Naive thymus-derived CD8-positive, alpha-beta T cell (primary cell): ENCODE results near the gene NPAS3. TPM values are rescaled to one million over a fixed set of nuclear protein-coding genes. Genes with fewer than 3 reads are reported as not detected.

ENCODE experiments used
- ATAC-seq, 2 donors: fragments of 150-1000 bp; cut with Tn5 transposase in 1 of 2; sonication (Bioruptor Pico), chemical (Tn5 transposase) in 1 of 2; 1 replicate in 1 of 2; 2 replicates in 1 of 2; pipeline ENCODE4 v1.10.0; 2021; ENCODE audit warnings: mild to moderate bottlenecking in 2 of 2, moderate library complexity in 2 of 2
- POLR2A ChIA-PET: fragments of 350-600 bp; sonication (Branson Sonifier 250); formaldehyde crosslinking; loops from one replicate; lab custom pipeline; 2021; ENCODE audit warnings: antibody characterized with exemption; lab: Charles Lee
- DNase-seq, 10 donors: peaks; one replicate each; pipeline versions ENCODE4 v3.0.0 to v3.0.0-alpha.2; 2020 to 2022
- H3K27ac Mint-ChIP-seq, 10 donors: one replicate each; pipeline ENCODE4 v1.8.0; 2020 to 2022; ENCODE audit warnings: mild to moderate bottlenecking in 10 of 10, mixed read lengths in 10 of 10, moderate library complexity in 4 of 10, inconsistent platforms in 1 of 10
- H3K27me3 Mint-ChIP-seq, 5 donors: one replicate each; pipeline ENCODE4 v1.8.0; 2021 to 2022; ENCODE audit warnings: mixed read lengths in 5 of 5
- H3K36me3 Mint-ChIP-seq, 3 donors: one replicate each; pipeline ENCODE4 v1.8.0; 2020 to 2022; ENCODE audit warnings: mixed read lengths in 3 of 3, mild to moderate bottlenecking in 2 of 3, inconsistent platforms in 1 of 3
- H3K4me1 Mint-ChIP-seq, 4 donors: one replicate each; pipeline ENCODE4 v1.8.0; 2021 to 2022; ENCODE audit warnings: mixed read lengths in 4 of 4
- H3K4me3 Mint-ChIP-seq, 10 donors: one replicate each; pipeline ENCODE4 v1.8.0; 2020 to 2022; ENCODE audit warnings: mild to moderate bottlenecking in 10 of 10, mixed read lengths in 10 of 10, moderate library complexity in 6 of 10, inconsistent platforms in 1 of 10
- H3K9me3 Mint-ChIP-seq, 9 donors: one replicate each; pipeline ENCODE4 v1.8.0; 2020 to 2022; ENCODE audit warnings: mixed read lengths in 9 of 9, mild to moderate bottlenecking in 3 of 9, inconsistent platforms in 1 of 9, moderate library complexity in 1 of 9
- polyA plus RNA-seq, 3 donors: library from polyadenylated mRNA; unstranded; fragments of 300-500 nt; fragmentation: Illumina TruSeq; gene quantifications; one replicate each; pipeline ENCODE4 v1.2.3, GENCODE V29; 2021
- total RNA-seq, 8 experiments: library from RNA in 2 of 8; stranded (reverse) in 2 of 8; gene quantifications; one replicate each; pipeline ENCODE4 v1.2.3 and lab custom pipeline; 2021 to 2026

NPAS3 gene
- total and polyA plus RNA-seq, 5 experiments from 2014 or later, result not detected

GRCh38 chr14:33529787-33530757 lies 591.4 kb downstream of the NPAS3 start:
- H3K27ac Mint-ChIP-seq, result no peak overlapping the region
- no peak for DNase-seq
- peaks cover 0 to 5% (median 0%) of the 10 kb centered on the region in 5 donors for H3K27me3 Mint-ChIP-seq
- ATAC-seq, result no peak
- H3K9me3 Mint-ChIP-seq, result peaks cover 0 to 4% (median 0%) of the 10 kb centered on the region in 9 donors
- no peaks in the 10 kb centered on the region for H3K4me1 Mint-ChIP-seq
- no peaks in the 10 kb centered on the region for H3K36me3 Mint-ChIP-seq
- no peak overlapping the region for H3K4me3 Mint-ChIP-seq
- POLR2A ChIA-PET, result no interaction called here

- DNase-seq (no peak), ATAC-seq (no peak)
- Mint-ChIP-seq H3K36me3 (no peaks in the 10 kb centered on the region), H3K27ac (no peak overlapping the region), H3K27me3 (no peaks in the 10 kb centered on the region), H3K4me3 (no peak overlapping the region), H3K4me1 (no peaks in the 10 kb centered on the region), H3K9me3 (peaks cover 0 to 3% (median 0%) of the 10 kb centered on the region in 9 donors)
- POLR2A ChIA-PET, result no interaction called here
Observed at GRCh38 chr14:33532553-33532952, 593.9 kb downstream of the NPAS3 start.

GRCh38 chr14:33534104-33534503 lies 595.4 kb downstream of the NPAS3 start:
- ATAC-seq, result no peak
- Mint-ChIP-seq H3K4me3 (no peak overlapping the region), H3K4me1 (no peaks in the 10 kb centered on the region), H3K9me3 (peaks cover 0 to 3% (median 0%) of the 10 kb centered on the region in 9 donors), H3K36me3 (no peaks in the 10 kb centered on the region), H3K27ac (no peak overlapping the region), H3K27me3 (no peaks in the 10 kb centered on the region)
- POLR2A ChIA-PET, result no interaction called here
- no peak for DNase-seq

GRCh38 chr14:33534632-33535031 lies 596.0 kb downstream of the NPAS3 start:
- H3K27me3 Mint-ChIP-seq, result no peaks in the 10 kb centered on the region
- POLR2A ChIA-PET, result no interaction called here
- ATAC-seq (no peak), DNase-seq (no peak)
- no peak overlapping the region for H3K4me3 Mint-ChIP-seq
- no peaks in the 10 kb centered on the region for H3K4me1 Mint-ChIP-seq
- no peaks in the 10 kb centered on the region for H3K36me3 Mint-ChIP-seq
- no peaks in the 10 kb centered on the region for H3K9me3 Mint-ChIP-seq
- H3K27ac Mint-ChIP-seq, result no peak overlapping the region

GRCh38 chr14:33539918-33540357 lies 601.3 kb downstream of the NPAS3 start:
- Mint-ChIP-seq H3K27ac (no peak overlapping the region), H3K9me3 (peaks cover 0 to 3% (median 0%) of the 10 kb centered on the region in 9 donors), H3K4me1 (no peaks in the 10 kb centered on the region), H3K36me3 (no peaks in the 10 kb centered on the region), H3K27me3 (peaks cover 0 to 10% (median 3%) of the 10 kb centered on the region in 5 donors), H3K4me3 (no peak overlapping the region)
- POLR2A ChIA-PET, result no interaction called here
- DNase-seq, result no peak
- no peak for ATAC-seq

- H3K4me1 Mint-ChIP-seq, result no peaks in the 10 kb centered on the region
- H3K4me3 Mint-ChIP-seq, result no peak overlapping the region
- POLR2A ChIA-PET, result no interaction called here
- H3K27ac Mint-ChIP-seq, result no peak overlapping the region
- ATAC-seq, result no peak
- no peak for DNase-seq
- H3K27me3 Mint-ChIP-seq, result peaks cover 0 to 10% (median 3%) of the 10 kb centered on the region in 5 donors
- H3K36me3 Mint-ChIP-seq, result no peaks in the 10 kb centered on the region
- H3K9me3 Mint-ChIP-seq, result peaks cover 0 to 3% (median 0%) of the 10 kb centered on the region in 9 donors
Observed at GRCh38 chr14:33541171-33541570, 602.5 kb downstream of the NPAS3 start.

GRCh38 chr14:33542338-33543287 lies 603.9 kb downstream of the NPAS3 start:
- DNase-seq, result no peak
- POLR2A ChIA-PET, result no interaction called here
- no peak for ATAC-seq
- no peaks in the 10 kb centered on the region for H3K4me1 Mint-ChIP-seq
- no peak overlapping the region for H3K27ac Mint-ChIP-seq
- no peaks in the 10 kb centered on the region for H3K36me3 Mint-ChIP-seq
- H3K9me3 Mint-ChIP-seq, result peaks cover 0 to 3% (median 0%) of the 10 kb centered on the region in 9 donors
- peaks cover 0 to 10% (median 3%) of the 10 kb centered on the region in 5 donors for H3K27me3 Mint-ChIP-seq
- H3K4me3 Mint-ChIP-seq, result no peak overlapping the region

- no peak overlapping the region for H3K4me3 Mint-ChIP-seq
- no peaks in the 10 kb centered on the region for H3K4me1 Mint-ChIP-seq
- H3K9me3 Mint-ChIP-seq, result peaks cover 0 to 4% (median 0%) of the 10 kb centered on the region in 9 donors
- H3K36me3 Mint-ChIP-seq, result no peaks in the 10 kb centered on the region
- ATAC-seq (no peak), DNase-seq (no peak)
- peaks cover 0 to 10% (median 3%) of the 10 kb centered on the region in 5 donors for H3K27me3 Mint-ChIP-seq
- POLR2A ChIA-PET, result no interaction called here
- H3K27ac Mint-ChIP-seq, result no peak overlapping the region
Observed at GRCh38 chr14:33545696-33546095, 607.0 kb downstream of the NPAS3 start.

- no peak overlapping the region for H3K27ac Mint-ChIP-seq
- peaks cover 0 to 1% (median 0%) of the 10 kb centered on the region in 5 donors for H3K27me3 Mint-ChIP-seq
- no peaks in the 10 kb centered on the region for H3K36me3 Mint-ChIP-seq
- no peaks in the 10 kb centered on the region for H3K4me1 Mint-ChIP-seq
- ATAC-seq (no peak), DNase-seq (no peak)
- no peak overlapping the region for H3K4me3 Mint-ChIP-seq
- H3K9me3 Mint-ChIP-seq, result peaks cover 0 to 4% (median 0%) of the 10 kb centered on the region in 9 donors
- POLR2A ChIA-PET, result no interaction called here
Observed at GRCh38 chr14:33548606-33549005, 609.9 kb downstream of the NPAS3 start.

GRCh38 chr14:33551963-33552362 lies 613.3 kb downstream of the NPAS3 start:
- Mint-ChIP-seq H3K36me3 (no peaks in the 10 kb centered on the region), H3K27ac (no peak overlapping the region), H3K27me3 (peaks cover 0 to 2% (median 0%) of the 10 kb centered on the region in 5 donors), H3K4me1 (no peaks in the 10 kb centered on the region), H3K4me3 (no peak overlapping the region), H3K9me3 (peaks cover 0 to 4% (median 0%) of the 10 kb centered on the region in 9 donors)
- DNase-seq (no peak), ATAC-seq (no peak)
- POLR2A ChIA-PET, result no interaction called here

GRCh38 chr14:33553706-33554278 lies 615.1 kb downstream of the NPAS3 start:
- POLR2A ChIA-PET, result no interaction called here
- ATAC-seq (no peak), DNase-seq (no peak)
- Mint-ChIP-seq H3K9me3 (peaks cover 0 to 4% (median 0%) of the 10 kb centered on the region in 9 donors), H3K27me3 (peaks cover 0 to 9% (median 2%) of the 10 kb centered on the region in 5 donors), H3K36me3 (no peaks in the 10 kb centered on the region), H3K27ac (no peak overlapping the region), H3K4me3 (no peak overlapping the region), H3K4me1 (no peaks in the 10 kb centered on the region)

GRCh38 chr14:33554988-33555387 lies 616.3 kb downstream of the NPAS3 start:
- Mint-ChIP-seq H3K9me3 (peaks cover 0 to 2% (median 0%) of the 10 kb centered on the region in 9 donors), H3K4me3 (no peak overlapping the region), H3K36me3 (no peaks in the 10 kb centered on the region), H3K27me3 (peaks cover 0 to 9% (median 2%) of the 10 kb centered on the region in 5 donors), H3K27ac (no peak overlapping the region), H3K4me1 (no peaks in the 10 kb centered on the region)
- POLR2A ChIA-PET, result no interaction called here
- ATAC-seq (no peak), DNase-seq (no peak)
